Upper lobe of left lung (tissue), 4 donors: Measurements from ENCODE around the gene OR6J1.

ENCODE experiments used
- CTCF ChIP-seq, 6 experiments: fragments of 450-650 bp in 4 of 6; fragments of 200-600 bp in 2 of 6; sonication (generic) in 2 of 6; IDR thresholded peaks; one replicate each; pipeline ENCODE4 v1.5.1; 2016 to 2019; ENCODE audit warnings: antibody characterized with exemption in 6 of 6
- EP300 ChIP-seq, 4 donors: sonication (generic); formaldehyde crosslinking; IDR thresholded peaks; one replicate each; pipeline ENCODE4 v1.5.1; 2017; ENCODE audit warnings: antibody characterized with exemption in 4 of 4, control low read depth in 2 of 4
- POLR2A ChIP-seq, 4 donors: fragments of 450-650 bp; IDR thresholded peaks; one replicate each; pipeline ENCODE4 v1.5.1; 2016 to 2017; ENCODE audit warnings: antibody characterized with exemption in 4 of 4, mild to moderate bottlenecking in 2 of 4
- POLR2AphosphoS5 ChIP-seq, 2 donors: sonication (generic); formaldehyde crosslinking; IDR thresholded peaks; one replicate each; pipeline ENCODE4 v1.5.1; 2017; ENCODE audit warnings: antibody characterized with exemption in 2 of 2

GRCh38 chr14:22613736-22614239, 30.4 kb downstream of the OR6J1 start:
- TF ChIP-seq CTCF (IDR thresholded peaks at IDR 0.05) (no peak), POLR2AphosphoS5 (IDR thresholded peaks at IDR 0.05) (no peak), POLR2A (IDR thresholded peaks at IDR 0.05) (no peak), EP300 (IDR thresholded peaks at IDR 0.05) (no peak)
